Liver (tissue), 9 donors: Measurements from ENCODE around the gene GRK1. TPM values are rescaled to one million over a fixed set of nuclear protein-coding genes. Genes with fewer than 3 reads are reported as not detected.

ENCODE experiments used
- DNase-seq: peaks from one replicate; pipeline ENCODE4 v3.0.0-alpha.2; 2017; ENCODE audit warnings: low spot score
- H3K27ac ChIP-seq, 2 donors: one replicate each; pipeline ENCODE4 v1.7.0; 2013; ENCODE audit warnings: inconsistent platforms in 2 of 2, low read length in 2 of 2, control low read depth in 1 of 2, low read depth in 1 of 2, mild to moderate bottlenecking in 1 of 2
- H3K27me3 ChIP-seq, 4 donors: one replicate each; pipeline versions ENCODE4 v1.6.1 to v1.7.0; 2013; ENCODE audit warnings: low read length in 3 of 4, inconsistent platforms in 1 of 4, mild to moderate bottlenecking in 1 of 4, moderate library complexity in 1 of 4; ENCODE audit not compliant: control insufficient read depth in 4 of 4, insufficient read depth in 4 of 4
- H3K36me3 ChIP-seq, 4 donors: one replicate each; pipeline versions ENCODE4 v1.6.1 to v1.7.0; 2013; ENCODE audit warnings: low read length in 3 of 4, mild to moderate bottlenecking in 3 of 4, low read depth in 1 of 4, moderate library complexity in 1 of 4; ENCODE audit not compliant: control insufficient read depth in 4 of 4, insufficient read depth in 3 of 4
- H3K4me1 ChIP-seq, 4 donors: one replicate each; pipeline versions ENCODE4 v1.6.1 to v1.7.0; 2013; ENCODE audit warnings: low read length in 3 of 4, mild to moderate bottlenecking in 3 of 4, moderate library complexity in 1 of 4; ENCODE audit not compliant: control insufficient read depth in 4 of 4, insufficient read depth in 4 of 4
- H3K4me3 ChIP-seq, 3 donors: one replicate each; pipeline versions ENCODE4 v1.6.1 to v1.7.0; 2013; ENCODE audit warnings: low read length in 3 of 3, control low read depth in 1 of 3, low read depth in 1 of 3, mild to moderate bottlenecking in 1 of 3
- H3K9ac ChIP-seq, 2 donors: one replicate each; pipeline ENCODE4 v1.7.0; 2013; ENCODE audit warnings: low read length in 2 of 2, mild to moderate bottlenecking in 2 of 2, moderate library complexity in 2 of 2, control low read depth in 1 of 2, low read depth in 1 of 2
- H3K9me3 ChIP-seq, 4 donors: one replicate each; pipeline versions ENCODE4 v1.6.1 to v1.7.0; 2013; ENCODE audit warnings: low read length in 3 of 4; ENCODE audit not compliant: control insufficient read depth in 4 of 4
- EGR1 ChIP-seq, 2 donors: IDR thresholded peaks; 2 replicates each; pipeline ENCODE4 v1.6.1; 2016 to 2018; ENCODE audit warnings: antibody characterized with exemption in 2 of 2, low read depth in 2 of 2
- FOXA1 ChIP-seq: IDR thresholded peaks from 2 replicates; pipeline ENCODE4 v1.6.1; 2016; ENCODE audit warnings: antibody characterized with exemption
- FOXA2 ChIP-seq: IDR thresholded peaks from 2 replicates; pipeline ENCODE4 v1.6.1; 2016; ENCODE audit warnings: antibody characterized with exemption
- GABPA ChIP-seq, 2 donors: IDR thresholded peaks in 1 of 2; conservative IDR thresholded peaks in 1 of 2; 2 replicates each; pipeline ENCODE4 v1.6.1; 2016; ENCODE audit warnings: antibody characterized with exemption in 2 of 2, mild to moderate bottlenecking in 1 of 2, moderate library complexity in 1 of 2
- HNF4A ChIP-seq, 2 donors: conservative IDR thresholded peaks; 2 replicates each; pipeline ENCODE4 v1.6.1; 2016; ENCODE audit warnings: antibody characterized with exemption in 2 of 2, mild to moderate bottlenecking in 2 of 2
- HNF4G ChIP-seq: IDR thresholded peaks from 2 replicates; pipeline ENCODE4 v1.6.1; 2016; ENCODE audit warnings: antibody characterized with exemption
- JUND ChIP-seq, 2 donors: IDR thresholded peaks; 2 replicates each; pipeline ENCODE4 v1.6.1; 2016; ENCODE audit warnings: antibody characterized with exemption in 2 of 2
- NR2F2 ChIP-seq: IDR thresholded peaks from 2 replicates; pipeline ENCODE4 v1.6.1; 2016; ENCODE audit warnings: antibody characterized with exemption
- RAD21 ChIP-seq, 2 donors: IDR thresholded peaks; 2 replicates each; pipeline ENCODE4 v1.6.1; 2016; ENCODE audit warnings: antibody characterized with exemption in 2 of 2, mild to moderate bottlenecking in 2 of 2
- RXRA ChIP-seq, 2 donors: IDR thresholded peaks; 2 replicates each; pipeline ENCODE4 v1.6.1; 2017 to 2018; ENCODE audit warnings: antibody characterized with exemption in 2 of 2, mild to moderate bottlenecking in 1 of 2
- SP1 ChIP-seq: IDR thresholded peaks from 2 replicates; pipeline ENCODE4 v1.6.1; 2018; ENCODE audit warnings: antibody characterized with exemption, mild to moderate bottlenecking
- TAF1 ChIP-seq: conservative IDR thresholded peaks from 2 replicates; pipeline ENCODE4 v1.6.1; 2016; ENCODE audit warnings: antibody characterized with exemption, mild to moderate bottlenecking
- YY1 ChIP-seq: IDR thresholded peaks from 2 replicates; pipeline ENCODE4 v1.6.1; 2016; ENCODE audit warnings: antibody characterized with exemption, mild to moderate bottlenecking
- WGBS: extraction: QIAGEN DNeasy Blood & Tissue Kit; methylation state at CpG from one replicate; pipeline ENCODE4 v1.1.7; 2013; 5-methylcytosine and 5-hydroxymethylcytosine counted together
- polyA plus RNA-seq, 2 donors: library from polyadenylated mRNA; stranded (reverse) in 1 of 2; unstranded in 1 of 2; fragments of 200-250 nt in 1 of 2; fragments of >200 nt in 1 of 2; fragmentation: Nextera tagmentation in 1 of 2; extraction: Ambion mirVana in 1 of 2; gene quantifications; one replicate each; pipeline versions ENCODE4 v1.2.1 to v1.2.3, GENCODE V29; 2013 to 2015
- total RNA-seq, 2 donors: library from RNA; depleted of rRNA; stranded (reverse); fragments of >200 nt; gene quantifications; one replicate each; pipeline ENCODE4 v1.2.3, GENCODE V29; 2014
- TF ChIP-seq, protein P1 (sequence below): IDR thresholded peaks from 2 replicates; pipeline ENCODE4 v1.6.1; 2016; ENCODE audit warnings: antibody characterized with exemption
- TF ChIP-seq, protein P2 (sequence below): fragments of 150-350 bp; IDR thresholded peaks from 2 replicates; pipeline ENCODE4 v1.5.1; 2017; ENCODE audit warnings: improper control_type of control experiment, low read depth, low read length; ENCODE audit not compliant: missing input control
- TF ChIP-seq, protein P3 (sequence below): IDR thresholded peaks from 2 replicates; pipeline ENCODE4 v1.6.1; 2016; ENCODE audit warnings: antibody characterized with exemption
- TF ChIP-seq, protein P4 (sequence below): IDR thresholded peaks from 2 replicates; pipeline ENCODE4 v1.6.1; 2016; ENCODE audit warnings: antibody characterized with exemption
- TF ChIP-seq, protein P5 (sequence below): IDR thresholded peaks from 2 replicates; pipeline ENCODE4 v1.6.1; 2016; ENCODE audit warnings: antibody characterized with exemption, mild to moderate bottlenecking
- donor health status: healthy.
- donor health status: healthy.
- donor health status: healthy.
- donor health status: healthy.
- donor health status: healthy.

Gene GRK1
- total and polyA plus RNA-seq, 4 donors = 0.05 TPM; not detected in 3

DNA sequence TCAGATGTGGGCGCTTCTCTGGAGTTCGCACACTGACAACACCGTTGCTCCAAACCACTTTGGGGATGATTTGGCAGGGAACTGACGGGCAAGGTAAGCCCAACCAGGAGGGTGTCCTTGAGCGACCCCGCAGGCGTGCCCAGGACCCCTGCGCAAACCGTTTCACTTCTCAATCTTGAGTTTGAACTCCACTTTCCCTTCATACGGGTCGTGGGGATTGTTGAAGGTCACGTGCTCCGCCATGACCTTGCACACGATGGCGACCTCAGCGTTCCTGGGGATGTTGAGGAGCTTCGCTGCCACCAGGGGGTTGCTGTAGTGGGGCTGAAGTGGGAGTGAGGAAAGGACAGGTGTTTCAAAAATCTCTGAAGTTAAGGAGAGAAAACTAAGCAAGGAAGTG is 17.8 kb upstream of the GRK1 start:
- DNase-seq = no peak
- no peaks in the 10 kb centered on the region for H3K9me3 ChIP-seq
- no peak overlapping the region for H3K9ac ChIP-seq
- TF ChIP-seq GABPA (IDR thresholded peaks at IDR 0.05 in 1 of 2, conservative IDR thresholded peaks at IDR 0.05 in 1 of 2) = no peak
- TF ChIP-seq, protein P1, sequence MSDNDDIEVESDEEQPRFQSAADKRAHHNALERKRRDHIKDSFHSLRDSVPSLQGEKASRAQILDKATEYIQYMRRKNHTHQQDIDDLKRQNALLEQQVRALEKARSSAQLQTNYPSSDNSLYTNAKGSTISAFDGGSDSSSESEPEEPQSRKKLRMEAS = no peak
- TF ChIP-seq NR2F2 = no peak
- no peak for TF ChIP-seq JUND (IDR thresholded peaks at IDR 0.05)
- TF ChIP-seq EGR1 (IDR thresholded peaks at IDR 0.05; ENCODE audit: low read depth in 2 of 2) = no peak
- WGBS = 87% methylated on average over 17 of the region's 17 CpGs
- H3K36me3 ChIP-seq = no peaks in the 10 kb centered on the region
- no peaks in the 10 kb centered on the region for H3K27me3 ChIP-seq
- peaks cover 16 to 28% (median 23%) of the 10 kb centered on the region in 4 donors for H3K4me1 ChIP-seq
- no peak overlapping the region for H3K4me3 ChIP-seq
- H3K27ac ChIP-seq = no peak overlapping the region

DNA sequence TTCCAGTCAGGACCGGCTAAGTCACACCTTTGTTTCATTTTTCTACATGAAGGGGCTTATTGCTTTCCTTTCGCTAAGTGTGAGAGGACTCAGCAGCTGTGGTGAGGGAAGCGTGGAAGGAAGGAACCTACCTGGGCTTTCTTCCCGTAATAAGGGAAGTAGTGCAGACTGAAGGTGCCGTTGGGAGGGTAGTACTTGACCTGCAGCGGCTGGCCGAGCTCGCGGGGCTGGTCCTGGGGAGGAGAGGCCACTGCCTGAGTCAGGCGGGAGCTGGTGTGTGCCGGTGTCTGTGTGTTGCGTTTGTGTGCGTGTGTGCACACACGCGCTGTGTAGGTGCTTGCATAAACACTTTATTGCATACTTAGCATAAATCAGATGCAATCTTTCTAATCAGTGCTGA is 16.7 kb upstream of the GRK1 start:
- H3K27ac ChIP-seq = no peak overlapping the region
- 93% methylated on average over 15 of the region's 15 CpGs for WGBS
- H3K9ac ChIP-seq = no peak overlapping the region
- no peaks in the 10 kb centered on the region for H3K27me3 ChIP-seq
- H3K36me3 ChIP-seq = no peaks in the 10 kb centered on the region
- no peaks in the 10 kb centered on the region for H3K9me3 ChIP-seq
- TF ChIP-seq TAF1 (no peak), NR2F2 (no peak), HNF4G (no peak), GABPA (IDR thresholded peaks at IDR 0.05 in 1 of 2, conservative IDR thresholded peaks at IDR 0.05 in 1 of 2) (no peak), EGR1 (IDR thresholded peaks at IDR 0.05; ENCODE audit: low read depth in 2 of 2) (no peak), FOXA2 (no peak), SP1 (no peak), RXRA (IDR thresholded peaks at IDR 0.05) (no peak), RAD21 (IDR thresholded peaks at IDR 0.05) (no peak), FOXA1 (no peak), JUND (IDR thresholded peaks at IDR 0.05) (no peak), YY1 (no peak), HNF4A (conservative IDR thresholded peaks at IDR 0.05) (no peak)
- TF ChIP-seq, protein P2, sequence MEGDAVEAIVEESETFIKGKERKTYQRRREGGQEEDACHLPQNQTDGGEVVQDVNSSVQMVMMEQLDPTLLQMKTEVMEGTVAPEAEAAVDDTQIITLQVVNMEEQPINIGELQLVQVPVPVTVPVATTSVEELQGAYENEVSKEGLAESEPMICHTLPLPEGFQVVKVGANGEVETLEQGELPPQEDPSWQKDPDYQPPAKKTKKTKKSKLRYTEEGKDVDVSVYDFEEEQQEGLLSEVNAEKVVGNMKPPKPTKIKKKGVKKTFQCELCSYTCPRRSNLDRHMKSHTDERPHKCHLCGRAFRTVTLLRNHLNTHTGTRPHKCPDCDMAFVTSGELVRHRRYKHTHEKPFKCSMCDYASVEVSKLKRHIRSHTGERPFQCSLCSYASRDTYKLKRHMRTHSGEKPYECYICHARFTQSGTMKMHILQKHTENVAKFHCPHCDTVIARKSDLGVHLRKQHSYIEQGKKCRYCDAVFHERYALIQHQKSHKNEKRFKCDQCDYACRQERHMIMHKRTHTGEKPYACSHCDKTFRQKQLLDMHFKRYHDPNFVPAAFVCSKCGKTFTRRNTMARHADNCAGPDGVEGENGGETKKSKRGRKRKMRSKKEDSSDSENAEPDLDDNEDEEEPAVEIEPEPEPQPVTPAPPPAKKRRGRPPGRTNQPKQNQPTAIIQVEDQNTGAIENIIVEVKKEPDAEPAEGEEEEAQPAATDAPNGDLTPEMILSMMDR = no peak
- TF ChIP-seq, protein P1 = no peak
- TF ChIP-seq, protein P3, sequence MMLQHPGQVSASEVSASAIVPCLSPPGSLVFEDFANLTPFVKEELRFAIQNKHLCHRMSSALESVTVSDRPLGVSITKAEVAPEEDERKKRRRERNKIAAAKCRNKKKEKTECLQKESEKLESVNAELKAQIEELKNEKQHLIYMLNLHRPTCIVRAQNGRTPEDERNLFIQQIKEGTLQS = no peak
- TF ChIP-seq, protein P4, sequence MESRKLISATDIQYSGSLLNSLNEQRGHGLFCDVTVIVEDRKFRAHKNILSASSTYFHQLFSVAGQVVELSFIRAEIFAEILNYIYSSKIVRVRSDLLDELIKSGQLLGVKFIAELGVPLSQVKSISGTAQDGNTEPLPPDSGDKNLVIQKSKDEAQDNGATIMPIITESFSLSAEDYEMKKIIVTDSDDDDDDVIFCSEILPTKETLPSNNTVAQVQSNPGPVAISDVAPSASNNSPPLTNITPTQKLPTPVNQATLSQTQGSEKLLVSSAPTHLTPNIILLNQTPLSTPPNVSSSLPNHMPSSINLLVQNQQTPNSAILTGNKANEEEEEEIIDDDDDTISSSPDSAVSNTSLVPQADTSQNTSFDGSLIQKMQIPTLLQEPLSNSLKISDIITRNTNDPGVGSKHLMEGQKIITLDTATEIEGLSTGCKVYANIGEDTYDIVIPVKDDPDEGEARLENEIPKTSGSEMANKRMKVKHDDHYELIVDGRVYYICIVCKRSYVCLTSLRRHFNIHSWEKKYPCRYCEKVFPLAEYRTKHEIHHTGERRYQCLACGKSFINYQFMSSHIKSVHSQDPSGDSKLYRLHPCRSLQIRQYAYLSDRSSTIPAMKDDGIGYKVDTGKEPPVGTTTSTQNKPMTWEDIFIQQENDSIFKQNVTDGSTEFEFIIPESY = no peak
- TF ChIP-seq, protein P5, sequence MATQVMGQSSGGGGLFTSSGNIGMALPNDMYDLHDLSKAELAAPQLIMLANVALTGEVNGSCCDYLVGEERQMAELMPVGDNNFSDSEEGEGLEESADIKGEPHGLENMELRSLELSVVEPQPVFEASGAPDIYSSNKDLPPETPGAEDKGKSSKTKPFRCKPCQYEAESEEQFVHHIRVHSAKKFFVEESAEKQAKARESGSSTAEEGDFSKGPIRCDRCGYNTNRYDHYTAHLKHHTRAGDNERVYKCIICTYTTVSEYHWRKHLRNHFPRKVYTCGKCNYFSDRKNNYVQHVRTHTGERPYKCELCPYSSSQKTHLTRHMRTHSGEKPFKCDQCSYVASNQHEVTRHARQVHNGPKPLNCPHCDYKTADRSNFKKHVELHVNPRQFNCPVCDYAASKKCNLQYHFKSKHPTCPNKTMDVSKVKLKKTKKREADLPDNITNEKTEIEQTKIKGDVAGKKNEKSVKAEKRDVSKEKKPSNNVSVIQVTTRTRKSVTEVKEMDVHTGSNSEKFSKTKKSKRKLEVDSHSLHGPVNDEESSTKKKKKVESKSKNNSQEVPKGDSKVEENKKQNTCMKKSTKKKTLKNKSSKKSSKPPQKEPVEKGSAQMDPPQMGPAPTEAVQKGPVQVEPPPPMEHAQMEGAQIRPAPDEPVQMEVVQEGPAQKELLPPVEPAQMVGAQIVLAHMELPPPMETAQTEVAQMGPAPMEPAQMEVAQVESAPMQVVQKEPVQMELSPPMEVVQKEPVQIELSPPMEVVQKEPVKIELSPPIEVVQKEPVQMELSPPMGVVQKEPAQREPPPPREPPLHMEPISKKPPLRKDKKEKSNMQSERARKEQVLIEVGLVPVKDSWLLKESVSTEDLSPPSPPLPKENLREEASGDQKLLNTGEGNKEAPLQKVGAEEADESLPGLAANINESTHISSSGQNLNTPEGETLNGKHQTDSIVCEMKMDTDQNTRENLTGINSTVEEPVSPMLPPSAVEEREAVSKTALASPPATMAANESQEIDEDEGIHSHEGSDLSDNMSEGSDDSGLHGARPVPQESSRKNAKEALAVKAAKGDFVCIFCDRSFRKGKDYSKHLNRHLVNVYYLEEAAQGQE = no peak
- no peak overlapping the region for H3K4me3 ChIP-seq
- peaks cover 16 to 27% (median 20%) of the 10 kb centered on the region in 4 donors for H3K4me1 ChIP-seq
- DNase-seq = no peak
